HG03280 (cell line): ENCODE results near the gene GRN.
"Not testable (repeated sequence)": the region's sequence is repeated elsewhere in the genome, so short reads cannot be mapped to it uniquely, and the experiment has no call there.

Experiments
- ATAC-seq: cut with Tn5 transposase; IDR thresholded peaks from one replicate; pipeline ENCODE4 v1.9.1; 2021; ENCODE audit warnings: mild to moderate bottlenecking, moderate library complexity; ENCODE audit not compliant: unreplicated experiment

GRN gene

GRCh38 chr17:44381810-44382305 lies 36.8 kb downstream of the GRN start:
- no peak for ATAC-seq

- ATAC-seq: no peak
Measured at GRCh38 chr17:44382917-44383316, 37.8 kb downstream of the GRN start.

- no peak for ATAC-seq
Measured at GRCh38 chr17:44383363-44383762, 38.3 kb downstream of the GRN start.

GRCh38 chr17:44383861-44384260 lies 38.8 kb downstream of the GRN start:
- no peak for ATAC-seq

- no peak for ATAC-seq
Measured at GRCh38 chr17:44384281-44384822, 39.2 kb downstream of the GRN start.

- ATAC-seq: no peak
Measured at GRCh38 chr17:44384823-44385286, 39.8 kb downstream of the GRN start.

- ATAC-seq: no peak
Measured at GRCh38 chr17:44385287-44386181, 40.4 kb downstream of the GRN start.

- no peak for ATAC-seq
Measured at GRCh38 chr17:44386182-44386525, 41.1 kb downstream of the GRN start.

DNA sequence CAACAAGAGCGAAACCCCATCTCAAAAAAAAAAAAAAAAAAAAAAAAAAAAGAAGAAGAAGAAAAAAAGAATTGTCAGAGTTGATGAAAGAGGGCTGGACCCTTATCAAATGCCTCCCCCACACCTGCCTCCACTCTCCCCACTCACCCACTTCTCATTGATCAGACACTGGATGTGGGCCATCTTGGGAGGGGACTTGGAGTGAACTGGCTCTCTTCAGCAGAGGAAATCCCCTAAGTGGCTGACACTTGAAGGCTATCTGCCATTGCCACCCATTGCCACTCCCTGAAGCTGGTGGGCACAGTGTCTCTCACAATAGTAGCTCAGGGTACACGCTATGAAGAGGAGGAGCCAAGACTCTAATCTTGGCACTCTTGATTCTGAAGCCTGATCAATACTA lies 42.7 kb downstream of the GRN start:
- no peak for ATAC-seq

GRCh38 chr17:44389281-44389680 lies 44.2 kb downstream of the GRN start, which contains the start of gene ITGA2B:
Gene ITGA2B, minus strand, starts transcription at chr17:44389649. Its CDS starts 176 bp downstream, at chr17:44389473.
- no peak for ATAC-seq

- no peak for ATAC-seq
Measured at GRCh38 chr17:44389723-44390202, 44.7 kb downstream of the GRN start.

DNA sequence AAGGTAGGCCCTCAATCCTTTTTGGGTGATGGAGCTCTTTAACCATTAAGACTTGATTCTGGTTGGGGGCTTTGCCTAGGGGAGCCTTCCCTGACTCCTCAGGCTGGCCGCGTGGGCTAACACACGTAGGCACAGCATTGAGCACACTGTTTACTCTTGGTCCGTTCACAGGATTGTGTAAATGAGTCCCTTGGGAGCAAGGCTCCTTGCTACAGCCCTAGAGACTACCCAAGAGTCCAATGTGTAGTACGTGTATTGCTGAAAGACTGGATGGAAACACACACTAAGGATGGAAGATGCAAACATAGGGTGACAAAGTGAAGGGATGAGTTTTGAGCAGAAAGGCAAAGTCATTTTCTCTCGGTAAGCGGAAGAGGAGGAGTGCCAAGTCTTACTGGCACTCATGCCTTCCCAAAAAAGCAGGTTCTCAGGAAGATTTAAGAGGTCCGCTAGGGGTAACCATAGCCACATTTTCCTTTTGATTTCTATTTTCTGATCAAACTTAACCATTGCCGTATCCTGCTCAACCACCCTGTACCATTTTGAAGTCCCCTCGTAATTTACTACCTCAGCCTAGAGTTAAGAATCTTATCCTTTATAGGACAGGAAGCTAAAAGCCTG lies 45.3 kb downstream of the GRN start:
- no peak for ATAC-seq

GRCh38 chr17:44394112-44394511 lies 49.0 kb downstream of the GRN start:
- not testable (repeated sequence) for ATAC-seq

GRCh38 chr17:44394833-44395232 lies 49.7 kb downstream of the GRN start:
- ATAC-seq: no peak

- no peak for ATAC-seq
Measured at GRCh38 chr17:44396946-44397345, 51.8 kb downstream of the GRN start.

DNA sequence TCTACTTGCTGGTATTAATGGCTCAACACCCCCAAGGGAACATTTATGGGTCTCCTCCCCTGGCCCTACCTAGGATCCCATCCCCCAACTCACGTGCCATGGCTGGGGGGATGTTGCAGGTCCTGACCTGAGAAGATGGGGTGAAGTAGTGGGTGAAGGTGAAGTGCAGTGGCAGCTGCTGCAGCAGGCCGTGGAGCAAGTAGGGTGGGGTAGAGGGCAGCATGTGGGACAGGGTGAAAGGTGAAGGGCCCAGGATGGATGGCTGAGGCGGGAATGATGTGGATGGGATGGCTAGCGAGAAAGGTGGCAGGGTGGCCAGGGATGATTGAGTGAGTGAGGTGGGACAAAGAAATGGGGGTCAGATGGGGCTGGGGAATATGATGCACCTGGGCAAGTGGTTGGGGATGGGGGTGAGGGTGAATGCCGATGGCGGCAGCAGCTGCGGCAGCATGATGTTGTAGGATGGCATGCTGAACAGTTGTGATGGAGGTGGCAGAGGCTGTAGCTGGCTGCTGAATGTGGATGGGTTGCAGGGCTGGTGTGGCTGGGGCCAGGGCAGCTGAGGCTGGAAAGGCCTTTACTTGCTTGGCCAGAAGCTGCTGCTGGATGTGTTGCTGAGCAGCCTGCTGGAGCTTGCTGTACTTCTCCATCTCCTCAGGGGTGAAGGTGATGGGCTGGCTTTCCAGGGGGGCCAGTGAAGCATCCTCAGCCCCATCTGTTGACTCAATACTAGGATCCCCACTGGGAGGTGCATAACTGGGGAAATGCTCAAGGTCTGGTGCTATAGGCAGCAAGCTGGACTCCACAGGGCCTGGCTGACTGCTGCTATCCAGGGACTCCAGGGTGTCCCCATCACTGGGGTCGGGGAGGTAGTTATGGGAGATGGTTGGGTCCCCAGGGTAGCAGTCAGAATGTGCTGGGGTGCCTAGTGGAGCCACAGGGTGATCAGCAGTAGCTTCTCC lies 52.7 kb downstream of the GRN start:
- ATAC-seq: no peak

DNA sequence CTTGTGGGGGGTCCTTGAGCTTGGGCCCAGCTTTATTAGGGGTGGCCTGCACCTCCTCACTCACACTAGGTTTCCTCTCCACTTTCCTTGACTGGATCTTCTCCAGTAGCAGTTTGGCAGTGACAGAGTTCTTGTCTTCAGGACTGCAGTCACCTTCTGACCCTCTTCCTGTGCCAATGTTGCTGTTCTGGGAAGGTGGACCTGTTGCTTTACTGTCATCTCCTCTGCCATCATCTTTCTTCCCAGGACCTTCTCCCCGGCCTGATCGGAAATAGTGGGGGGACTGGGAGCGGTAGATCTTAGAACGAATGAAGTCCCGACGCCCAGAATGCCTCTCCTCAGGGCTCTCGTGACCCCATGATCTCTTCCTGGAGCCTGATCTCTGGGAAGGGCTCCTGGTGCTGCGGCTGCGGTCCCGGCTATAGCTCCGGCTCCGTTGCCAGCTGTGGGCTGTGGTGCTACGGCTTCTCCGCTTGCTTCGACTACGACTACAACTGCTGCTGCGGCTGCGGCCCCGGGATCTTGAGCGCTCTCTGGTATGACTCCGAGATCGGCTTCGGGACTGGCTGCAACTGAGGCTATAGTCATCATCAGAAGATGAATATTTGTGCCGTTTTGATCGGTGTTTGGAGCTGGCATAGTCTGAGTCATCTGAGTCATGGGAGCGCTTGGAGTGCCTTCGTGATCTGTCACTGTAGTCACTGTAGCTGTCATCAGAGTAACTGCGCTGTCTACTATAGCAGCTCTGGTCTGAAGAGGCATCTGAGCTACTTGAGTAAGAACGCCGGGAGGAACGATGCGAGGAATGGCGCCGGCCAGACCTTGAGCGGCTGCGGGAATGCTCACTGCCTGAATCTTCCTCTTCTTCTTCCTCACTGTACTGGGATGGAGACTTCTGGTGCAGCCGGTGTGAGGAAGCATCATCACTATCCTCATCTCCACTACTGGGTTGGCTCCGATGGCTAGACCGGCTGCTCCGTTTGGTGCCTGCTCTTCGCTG lies 53.9 kb downstream of the GRN start:
- ATAC-seq: no peak

GRCh38 chr17:44400226-44400847 lies 55.2 kb downstream of the GRN start:
- ATAC-seq: no peak
